HG03565 (cell line): Measurements from ENCODE around the gene PPFIA3.
"Not testable (repeated sequence)": the region's sequence is repeated elsewhere in the genome, so short reads cannot be mapped to it uniquely, and the experiment has no call there.

Experiments
- ATAC-seq: cut with Tn5 transposase; IDR thresholded peaks from one replicate; pipeline ENCODE4 v1.9.1; 2021; ENCODE audit warnings: mild to moderate bottlenecking, moderate library complexity; ENCODE audit not compliant: unreplicated experiment

The PPFIA3 gene

GRCh38 chr19:49119411-49120324 lies at the start of gene PPFIA3:
Gene PPFIA3 (plus strand): TSS chr19:49119544. CDS start chr19:49127874, 8,330 bp downstream.
- ATAC-seq = no peak

- ATAC-seq = no peak
Observed at GRCh38 chr19:49070416-49070815, 48.9 kb upstream of the PPFIA3 start.

- no peak for ATAC-seq
Observed at GRCh38 chr19:49071860-49072547, 47.3 kb upstream of the PPFIA3 start.

GRCh38 chr19:49073514-49074378 lies 45.6 kb upstream of the PPFIA3 start:
- ATAC-seq = no peak

GRCh38 chr19:49074869-49075268 lies 44.5 kb upstream of the PPFIA3 start:
- ATAC-seq = not testable (repeated sequence)

GRCh38 chr19:49080392-49080791 lies 39.0 kb upstream of the PPFIA3 start:
- no peak for ATAC-seq

GRCh38 chr19:49081273-49081672 lies 38.1 kb upstream of the PPFIA3 start:
- ATAC-seq = no peak

- ATAC-seq = no peak
Observed at GRCh38 chr19:49084206-49085019, 34.9 kb upstream of the PPFIA3 start.

GRCh38 chr19:49085020-49085867 lies 34.1 kb upstream of the PPFIA3 start, which contains the start of gene SNRNP70:
Gene SNRNP70 (plus strand): TSS chr19:49085451. CDS start chr19:49086415, 964 bp downstream.
- peak; percentile 84 for ATAC-seq

- ATAC-seq = no peak
Observed at GRCh38 chr19:49085868-49086232, 33.5 kb upstream of the PPFIA3 start.

GRCh38 chr19:49086296-49086695 lies 33.0 kb upstream of the PPFIA3 start:
- ATAC-seq = no peak

GRCh38 chr19:49091391-49092038 lies 27.8 kb upstream of the PPFIA3 start:
- ATAC-seq = no peak

GRCh38 chr19:49092686-49093085 lies 26.7 kb upstream of the PPFIA3 start:
- no peak for ATAC-seq

GRCh38 chr19:49094505-49095482 lies 24.6 kb upstream of the PPFIA3 start:
- ATAC-seq = no peak

- no peak for ATAC-seq
Observed at GRCh38 chr19:49097453-49098288, 21.7 kb upstream of the PPFIA3 start.

- ATAC-seq = no peak
Observed at GRCh38 chr19:49098795-49099194, 20.5 kb upstream of the PPFIA3 start.

- no peak for ATAC-seq
Observed at GRCh38 chr19:49101160-49101559, 18.2 kb upstream of the PPFIA3 start.
